NCI-H146 treated with DMSO at 0.1 percent for 48 hours (cell line): ENCODE measurements around the gene EPB41L4B.
"Not testable (repeated sequence)": the region's sequence is repeated elsewhere in the genome, so short reads cannot be mapped to it uniquely, and the experiment has no call there.

ENCODE experiments used
- DNase-seq: peaks from one replicate; lab custom pipeline; 2025; ENCODE audit not compliant: unreplicated experiment; lab: John Stamatoyannopoulos, UW

EPB41L4B gene

DNA sequence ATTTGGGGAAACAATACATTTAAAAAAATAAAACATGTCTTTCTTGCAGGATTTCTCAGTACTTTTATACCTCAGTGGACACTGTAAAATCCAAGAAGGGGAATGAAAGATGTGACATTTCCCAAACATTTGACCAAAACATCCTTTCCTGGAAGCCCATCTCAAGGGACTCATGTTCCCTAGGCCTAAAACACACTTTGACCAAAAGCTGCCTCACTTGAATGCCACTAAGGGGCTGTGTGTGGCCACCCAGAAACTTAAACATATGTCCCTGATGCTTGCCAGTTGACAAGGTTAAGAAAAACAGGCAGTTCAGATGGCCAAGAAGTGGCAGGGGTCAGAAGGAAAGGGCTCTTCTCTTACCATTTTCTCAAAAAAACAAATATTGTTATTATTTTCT is 73.6 kb downstream of the EPB41L4B start:
- DNase-seq: no peak

DNA sequence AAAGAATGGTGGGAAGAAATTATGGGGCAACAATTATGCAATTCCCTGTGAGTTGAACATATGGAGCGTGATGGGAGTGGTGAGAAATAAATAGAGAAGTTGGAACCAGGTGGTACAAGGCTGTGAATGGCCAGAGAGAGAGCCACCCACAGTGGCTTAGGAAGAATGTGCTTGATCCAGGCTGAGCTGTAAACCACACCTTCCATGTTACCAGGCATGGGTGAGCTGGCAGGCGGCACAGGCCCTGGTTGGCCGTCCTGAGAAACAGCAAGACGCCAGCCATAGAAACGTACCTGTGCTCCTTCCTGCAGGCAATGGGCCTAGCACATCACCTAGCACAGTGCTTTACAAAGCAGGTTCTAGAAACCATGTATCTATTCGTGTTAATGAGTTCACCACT is 74.3 kb downstream of the EPB41L4B start:
- DNase-seq: no peak

DNA sequence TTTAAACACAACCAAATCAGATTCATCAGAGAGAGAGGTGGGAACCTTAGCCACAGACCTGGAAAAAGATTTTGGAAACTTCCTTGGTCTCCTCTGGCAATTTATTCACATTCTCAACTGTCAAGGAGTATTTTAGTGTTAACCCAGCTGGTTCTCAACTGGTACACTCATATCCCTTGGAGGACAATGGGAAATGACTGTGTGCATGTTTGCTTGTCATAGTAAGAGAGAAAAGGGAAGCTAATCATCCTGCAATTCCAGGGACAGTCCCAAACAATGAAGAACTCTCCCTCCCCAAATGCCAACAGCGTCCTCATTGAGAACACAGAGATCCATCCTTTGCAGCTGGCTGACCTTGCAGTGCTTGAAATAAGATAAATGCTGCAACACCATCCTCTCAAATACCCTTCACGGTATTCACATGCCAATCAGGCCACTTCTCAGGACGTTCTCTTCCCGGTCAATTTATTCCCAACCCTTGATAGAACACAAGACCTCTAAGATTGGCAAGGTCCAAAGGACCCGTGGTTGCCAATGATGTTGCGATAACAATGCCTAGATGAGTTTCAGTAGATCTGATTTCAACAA is 75.5 kb downstream of the EPB41L4B start:
- no peak for DNase-seq

DNA sequence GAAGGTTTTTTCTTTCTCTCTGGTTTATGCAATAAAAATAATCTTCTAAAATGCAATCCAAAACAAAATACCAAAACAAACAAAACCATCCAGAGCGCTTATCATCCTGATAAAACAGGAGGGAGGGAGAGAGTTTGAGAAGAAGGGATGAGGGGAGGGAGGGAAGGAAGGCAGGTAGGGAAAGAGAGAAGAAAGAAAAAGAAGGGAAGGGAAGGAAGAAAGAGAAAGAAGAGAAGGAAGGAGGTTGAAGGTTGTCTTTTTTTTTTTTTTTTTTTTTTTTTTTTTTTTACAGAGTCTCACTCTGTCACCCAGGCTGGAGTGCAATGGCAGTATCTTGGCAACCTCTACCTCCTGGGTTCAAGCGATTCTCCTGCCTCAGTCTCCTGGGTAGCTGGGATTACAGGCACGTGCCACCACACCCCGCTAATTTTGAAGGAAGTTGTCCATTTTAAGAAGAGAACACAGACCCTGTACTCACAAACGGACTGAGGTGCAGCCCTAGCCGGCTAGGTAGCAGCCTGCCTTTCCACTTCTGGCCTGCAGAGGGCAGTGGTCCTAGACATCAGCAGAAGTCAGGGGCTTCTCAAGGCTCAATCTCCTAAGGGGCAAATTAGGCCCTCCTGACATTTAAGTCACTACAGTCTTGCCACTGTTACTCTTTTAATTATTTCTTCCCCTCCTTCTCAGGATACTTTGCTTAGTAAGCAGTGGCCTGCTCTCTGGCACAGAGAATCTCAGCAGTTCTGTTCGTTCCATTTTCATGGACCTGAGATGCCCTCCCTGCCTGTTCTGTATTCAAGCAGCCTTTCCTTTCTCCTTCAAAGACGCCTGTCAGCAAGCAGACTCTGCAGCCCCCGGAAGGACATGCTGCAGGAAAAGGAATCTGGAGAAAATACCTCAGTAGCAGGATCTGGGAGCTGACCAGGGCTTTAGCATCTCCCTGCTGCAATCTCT is 76.4 kb downstream of the EPB41L4B start:
- DNase-seq: peak; percentile 47

DNA sequence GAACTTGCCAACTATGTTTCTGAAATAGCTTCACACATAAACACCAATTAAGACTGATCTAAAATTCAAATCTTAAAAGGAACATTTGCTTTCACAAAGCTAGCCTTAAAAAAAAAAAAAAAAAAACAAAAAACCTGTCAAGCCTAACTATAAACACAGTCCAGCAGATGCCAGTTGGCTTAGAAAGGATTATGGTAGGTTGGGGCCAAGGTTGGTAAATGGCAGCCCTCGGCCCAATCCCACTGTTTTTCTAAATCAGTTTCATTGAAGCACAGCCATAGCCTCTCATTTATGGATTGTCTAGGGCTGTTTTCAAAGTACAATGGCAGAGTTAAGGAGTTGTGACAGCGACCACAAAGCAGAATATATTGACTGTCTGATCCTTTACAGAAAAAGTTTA is 78.1 kb downstream of the EPB41L4B start:
- no peak for DNase-seq

DNA sequence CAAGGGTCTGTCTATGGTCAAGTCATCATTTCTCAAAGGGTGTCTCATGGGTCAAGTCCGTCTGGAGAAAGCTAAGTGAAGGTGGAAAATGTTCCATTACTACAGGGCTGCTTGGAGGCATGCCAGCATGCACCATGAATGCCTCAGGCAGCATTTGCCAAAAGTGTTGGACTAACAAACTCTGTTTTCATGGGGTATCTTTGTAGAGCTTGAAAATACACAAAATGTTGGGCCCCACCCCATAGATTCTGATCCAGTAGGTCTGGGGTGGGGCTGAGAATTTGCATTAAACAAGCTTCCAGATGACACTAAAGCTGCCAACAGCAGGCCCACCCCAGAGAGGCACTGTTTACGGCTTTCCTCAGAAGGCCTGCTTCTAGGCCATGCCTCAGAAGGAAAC is 78.8 kb downstream of the EPB41L4B start:
- DNase-seq: no peak

DNA sequence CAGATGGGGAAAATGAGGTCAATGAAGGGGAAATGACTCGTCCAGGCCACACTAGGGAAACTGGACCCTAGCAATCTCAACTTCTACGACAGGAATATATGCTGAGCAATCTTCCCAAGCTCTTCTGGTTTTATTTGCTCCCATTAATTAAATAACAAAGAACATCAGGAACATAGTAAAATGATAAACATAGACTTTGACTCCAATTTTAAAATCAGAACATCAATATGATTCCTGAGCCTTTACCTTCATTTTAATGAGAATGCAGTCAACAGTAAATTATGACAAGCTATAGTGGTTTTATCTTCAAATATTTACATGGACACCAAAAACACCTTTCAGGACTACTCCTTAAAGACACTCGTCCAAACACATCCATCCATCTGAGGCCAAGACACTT is 79.7 kb downstream of the EPB41L4B start:
- no peak for DNase-seq

DNA sequence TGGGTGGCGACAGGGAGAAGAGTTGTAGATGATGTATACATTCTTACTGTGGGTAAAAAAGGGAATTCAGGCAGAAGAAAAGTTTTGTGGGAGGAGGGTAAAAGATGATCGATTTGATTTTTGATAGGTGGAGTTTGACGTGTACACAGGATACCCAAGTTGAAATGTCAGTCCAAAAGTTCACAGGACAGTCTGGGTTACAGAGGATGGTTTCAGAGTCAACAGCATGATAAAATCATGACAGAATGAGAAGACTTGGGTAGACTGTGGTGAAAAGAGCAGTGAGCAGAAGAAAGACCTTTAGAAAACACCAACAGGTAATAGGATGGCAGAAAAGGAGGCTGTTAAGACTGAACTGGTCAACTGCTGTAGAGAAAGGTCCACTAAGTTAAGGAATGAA is 81.6 kb downstream of the EPB41L4B start:
- DNase-seq: no peak

DNA sequence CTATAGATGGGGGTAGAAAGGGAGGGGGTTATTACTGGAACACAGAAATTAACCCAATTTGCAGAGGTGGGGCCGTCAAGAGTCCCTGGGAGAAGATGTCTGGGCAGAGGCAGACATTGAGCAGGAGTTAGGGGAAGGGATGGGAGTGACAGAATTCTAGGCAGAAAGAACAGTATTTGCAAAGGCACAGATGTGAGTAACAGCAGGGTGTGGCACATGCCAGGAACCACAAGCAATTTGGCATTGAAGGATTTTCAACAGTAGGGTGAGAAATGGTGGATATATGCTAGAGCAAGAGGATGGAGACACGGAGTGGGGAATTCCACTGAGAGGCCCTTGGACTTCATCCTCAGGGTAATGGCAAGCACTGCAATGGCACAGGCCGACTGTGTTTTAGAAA is 82.2 kb downstream of the EPB41L4B start:
- DNase-seq: no peak

DNA sequence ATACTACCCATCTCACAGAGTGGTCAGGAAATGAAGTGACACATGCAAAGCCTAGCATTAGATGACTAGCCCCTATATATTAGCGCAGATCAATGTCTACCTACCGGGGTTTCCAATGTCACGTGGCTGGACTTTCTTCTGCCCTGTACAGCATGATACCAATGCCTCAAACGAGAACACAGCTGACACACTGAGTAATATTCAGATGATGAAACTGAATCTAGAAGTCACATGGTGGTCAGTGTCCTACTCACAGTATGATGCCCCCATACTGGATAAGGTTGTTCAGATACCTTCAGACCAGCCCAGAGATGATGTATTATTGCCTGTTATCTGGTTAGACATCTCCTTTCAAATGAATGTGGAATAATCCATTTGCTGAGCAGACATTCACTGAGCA is 82.7 kb downstream of the EPB41L4B start:
- DNase-seq: no peak

DNA sequence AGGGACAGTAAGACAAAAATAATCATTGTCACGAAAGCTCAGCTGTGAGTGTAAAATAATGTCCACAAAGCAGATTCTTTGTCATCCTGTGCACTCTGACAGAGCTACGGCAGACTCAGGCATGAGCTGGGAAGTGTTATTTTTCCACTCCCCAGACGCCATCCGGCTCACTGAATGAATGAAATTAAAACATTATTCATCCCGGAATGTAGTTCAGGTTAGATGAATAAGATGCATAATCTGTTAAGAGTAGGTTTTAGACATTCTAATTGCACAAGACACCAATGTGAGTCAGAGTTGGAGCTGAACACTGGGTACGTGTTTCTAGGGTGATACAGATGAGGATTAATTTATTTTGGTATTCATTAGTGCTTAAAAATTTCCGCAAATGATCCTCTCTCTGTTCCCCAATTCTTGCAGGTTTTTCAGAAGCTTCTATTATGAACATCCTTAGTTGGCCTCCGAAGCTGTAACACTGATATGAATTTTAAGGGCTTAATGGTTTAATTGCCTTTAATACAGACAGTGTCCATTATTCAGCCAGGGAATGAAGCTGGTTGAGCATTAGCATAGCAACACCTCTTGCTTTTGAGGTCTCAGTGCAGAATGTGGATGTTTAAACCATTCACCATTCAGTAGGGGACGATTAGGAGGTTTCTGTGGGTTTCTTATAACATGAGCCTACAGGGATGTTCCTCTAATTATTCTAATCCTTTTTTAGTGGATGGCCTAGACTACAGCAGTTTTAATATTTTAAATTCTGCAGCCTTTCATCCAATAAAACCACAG is 88.2 kb downstream of the EPB41L4B start:
- no peak for DNase-seq

DNA sequence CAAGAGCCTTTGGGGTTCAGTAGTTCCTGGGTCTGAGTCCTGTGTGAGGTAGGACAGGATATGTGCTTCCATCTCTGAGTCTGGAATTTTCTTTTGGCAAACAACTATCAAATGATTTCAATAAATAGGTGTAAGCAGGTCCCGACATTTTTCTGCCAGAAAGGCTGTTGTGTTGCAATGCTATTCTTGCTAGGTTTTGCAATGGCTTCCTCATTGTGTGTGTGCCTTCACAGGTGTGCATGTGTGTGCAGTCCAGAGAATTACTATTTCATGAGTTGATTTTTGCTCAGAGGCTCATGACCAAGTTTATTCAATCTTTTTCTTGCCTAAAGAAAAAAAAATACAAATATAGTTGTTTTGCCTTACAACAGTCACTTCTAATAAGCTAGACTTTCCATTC is 89.3 kb downstream of the EPB41L4B start:
- no peak for DNase-seq

DNA sequence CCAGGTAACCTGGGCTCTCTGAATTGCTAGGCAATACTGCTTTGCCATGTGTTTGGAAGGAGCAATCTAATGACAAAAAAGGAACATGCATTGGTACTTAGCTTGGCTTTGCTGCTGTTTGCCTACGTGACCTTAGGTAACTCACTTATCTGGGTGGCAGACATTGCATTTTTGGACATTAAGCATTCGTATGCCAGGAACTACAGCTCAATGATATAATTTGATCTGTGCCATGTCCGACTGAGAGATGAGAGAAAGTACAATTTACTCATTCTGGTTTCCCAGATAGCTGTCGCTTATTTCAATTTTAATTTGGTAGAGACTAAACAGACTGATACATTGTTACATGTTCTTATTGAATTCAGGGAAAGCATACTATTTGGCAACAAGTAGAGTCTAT is 90.6 kb downstream of the EPB41L4B start:
- DNase-seq: no peak

DNA sequence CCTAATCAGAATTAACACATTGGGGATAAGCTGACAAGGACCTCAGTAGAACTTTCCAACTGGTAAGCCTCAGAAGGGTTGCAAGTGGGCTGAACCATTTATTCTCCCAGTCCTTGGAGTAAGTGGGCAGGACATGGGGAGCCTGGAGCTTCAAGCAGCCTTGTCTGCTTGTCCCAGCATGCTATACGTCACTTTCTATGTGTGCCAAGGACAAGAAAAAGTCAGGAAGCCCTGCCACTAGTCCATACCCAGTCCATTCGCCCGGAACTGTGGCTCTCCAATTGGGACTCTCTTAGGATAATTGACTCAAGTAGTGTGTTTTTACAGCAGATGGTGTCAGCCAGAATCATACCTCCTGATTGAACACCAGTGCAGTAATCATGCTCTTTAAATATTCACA is 91.2 kb downstream of the EPB41L4B start:
- no peak for DNase-seq

DNA sequence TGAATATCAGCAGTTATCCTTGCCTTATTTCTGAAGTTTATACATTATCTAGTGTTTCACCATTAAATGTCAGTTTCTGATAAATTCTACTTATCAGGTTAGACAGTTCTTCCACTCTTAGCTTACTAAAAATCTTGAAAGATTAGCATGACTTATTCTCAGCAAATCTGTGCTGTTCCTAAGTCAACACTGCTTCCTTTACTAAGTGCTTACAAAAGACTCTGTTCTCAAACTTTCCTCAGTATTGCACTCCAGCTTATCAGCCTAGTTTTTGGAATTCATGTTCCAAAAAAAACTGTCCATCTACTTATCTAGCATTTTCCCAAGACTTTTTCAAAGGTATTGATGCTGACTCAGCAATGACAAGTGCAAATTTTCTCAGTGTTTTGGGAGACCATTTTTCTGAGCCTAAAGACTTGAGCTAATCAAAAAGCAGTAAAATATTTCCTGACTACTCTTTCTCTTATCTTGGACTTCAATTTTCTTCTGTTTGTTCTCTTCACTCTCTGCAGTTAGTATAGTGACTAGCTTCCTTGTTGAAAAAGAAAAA is 92.7 kb downstream of the EPB41L4B start:
- no peak for DNase-seq

DNA sequence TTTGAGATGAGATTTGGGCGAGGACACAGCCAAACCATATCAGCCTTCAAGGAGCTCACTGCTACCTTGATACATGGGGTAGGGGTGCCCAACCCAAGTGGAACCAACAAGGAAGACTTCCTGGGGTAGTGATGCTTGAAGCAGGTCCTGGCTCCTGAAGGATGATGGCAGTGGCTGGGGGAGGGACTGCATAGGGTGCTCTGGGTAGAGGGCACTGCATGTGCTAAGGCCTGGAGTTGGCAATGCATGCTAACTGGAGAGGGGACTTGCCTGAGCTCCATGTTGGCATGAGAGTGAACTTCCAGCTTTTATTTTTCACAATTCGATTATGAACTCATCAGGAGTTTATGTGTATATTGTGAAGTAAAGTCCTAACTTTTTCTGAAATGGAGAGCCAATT is 95.2 kb downstream of the EPB41L4B start:
- no peak for DNase-seq

DNA sequence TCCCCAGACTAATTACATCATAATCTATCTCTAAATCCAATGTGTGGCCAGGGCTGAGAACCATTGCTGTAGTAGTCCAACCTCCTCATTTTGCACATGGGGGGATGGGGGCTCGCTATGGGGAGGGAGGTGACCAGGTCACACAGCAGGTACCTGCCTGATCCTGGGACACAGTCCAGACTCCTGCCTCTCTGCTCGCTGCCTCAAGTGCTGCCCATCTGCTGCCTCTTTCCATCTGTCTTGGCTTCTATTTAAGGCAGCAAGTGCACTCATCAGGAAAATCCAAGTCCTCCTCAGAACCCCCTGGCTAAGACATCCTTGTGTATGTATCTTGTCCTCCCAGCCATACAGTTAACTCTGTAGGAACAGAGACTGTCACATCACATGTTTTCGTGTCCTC is 96.1 kb downstream of the EPB41L4B start:
- DNase-seq: no peak

DNA sequence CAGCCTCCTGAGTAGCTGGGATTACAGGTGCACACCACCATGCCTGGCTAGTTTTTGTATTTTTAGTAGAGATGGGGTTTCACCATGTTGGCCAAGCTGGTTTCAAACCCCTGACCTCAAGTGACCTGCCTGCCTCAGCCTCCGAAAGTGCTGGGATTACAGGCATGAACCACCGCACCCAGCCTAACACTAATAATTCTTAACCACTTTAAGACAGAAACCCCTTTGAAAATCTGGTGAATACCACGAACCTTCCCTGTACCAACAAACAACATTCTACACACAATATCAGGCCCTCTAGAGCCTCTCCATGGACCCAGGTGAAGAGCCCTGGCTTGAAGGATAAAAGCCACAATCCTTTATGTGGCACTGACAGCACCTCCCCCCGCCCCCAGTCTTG is 102.6 kb downstream of the EPB41L4B start:
- not testable (repeated sequence) for DNase-seq

DNA sequence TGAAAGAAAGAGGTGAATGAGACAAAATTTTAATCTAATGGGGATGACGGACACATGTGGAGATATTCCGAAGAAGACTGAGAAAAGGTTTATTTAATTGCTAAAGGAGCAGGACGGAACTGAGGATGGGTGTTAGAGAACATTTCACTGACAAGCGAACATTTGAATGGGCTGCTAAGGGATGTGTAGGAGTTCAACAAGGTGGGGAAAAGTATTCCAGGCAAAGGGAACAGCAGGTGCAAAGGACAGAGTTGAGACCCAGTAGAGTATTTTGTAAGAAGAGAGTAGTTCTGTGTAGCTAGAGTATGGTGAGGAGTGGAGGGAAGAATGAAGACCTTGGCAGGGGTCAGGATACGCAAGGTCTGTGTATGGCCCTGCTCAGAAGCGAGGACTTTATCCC is 106.4 kb downstream of the EPB41L4B start:
- no peak for DNase-seq

DNA sequence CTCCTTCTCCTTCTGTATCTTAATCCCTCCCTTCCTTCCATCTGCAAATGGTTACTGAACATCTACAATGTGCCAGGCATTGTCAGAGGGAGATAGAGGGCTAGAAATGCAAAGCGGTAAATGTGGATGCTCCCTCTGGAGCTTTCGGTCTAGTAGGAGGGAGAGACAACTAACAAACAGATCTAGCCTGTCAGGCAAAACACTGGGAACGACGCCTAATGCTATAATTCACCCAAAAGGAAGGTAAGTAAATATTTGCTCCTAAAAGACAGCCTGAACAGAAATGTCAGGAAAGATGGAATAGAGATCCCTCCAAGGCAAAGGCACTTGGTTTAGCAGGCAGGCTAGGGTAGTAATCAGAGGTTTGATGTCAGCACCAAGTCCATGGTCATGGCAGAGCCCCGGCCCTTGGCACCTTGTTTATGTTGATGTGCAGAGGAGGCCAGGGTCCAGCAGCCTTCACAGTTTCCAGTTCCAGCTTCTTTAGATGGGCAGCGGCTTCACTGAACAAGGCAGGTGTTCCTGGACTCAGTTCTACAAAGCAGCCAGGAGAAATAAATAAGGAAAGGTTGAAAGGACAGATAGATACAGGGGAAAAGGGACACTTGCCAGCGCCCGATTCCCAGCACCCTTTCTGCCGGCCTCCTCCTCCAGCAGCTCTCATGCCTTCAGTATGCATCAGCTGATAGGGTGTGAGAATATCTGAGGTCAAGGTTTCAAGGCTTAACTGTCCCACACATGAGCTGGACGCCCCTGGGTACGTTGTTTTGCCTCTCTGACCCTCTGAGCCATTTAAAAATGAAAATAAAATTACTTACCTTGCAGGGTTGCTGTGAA is 107.4 kb downstream of the EPB41L4B start:
- DNase-seq: no peak

DNA sequence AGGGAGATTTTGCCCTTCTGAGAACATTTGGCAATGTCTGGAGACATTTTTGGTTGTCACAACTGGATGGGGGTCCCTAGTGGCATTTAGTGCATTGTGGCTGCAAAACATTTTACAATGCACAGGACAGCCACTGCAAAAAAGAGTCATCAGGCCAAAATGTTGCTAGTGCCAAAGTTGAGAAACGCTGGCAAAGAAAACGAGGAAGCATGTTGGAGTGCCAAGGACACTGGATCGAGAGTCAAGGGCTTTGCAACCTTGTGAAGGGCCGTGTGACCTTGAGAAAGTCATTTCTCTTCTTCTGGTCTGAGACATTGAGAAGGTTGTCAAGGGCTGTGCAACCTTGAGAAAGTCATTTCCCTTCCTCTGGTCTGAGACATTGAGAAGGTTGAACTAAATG is 108.1 kb downstream of the EPB41L4B start:
- DNase-seq: no peak
